HG03025 (cell line): ENCODE data around the gene HDDC3.
"Not testable (repeated sequence)": the region's sequence is repeated elsewhere in the genome, so short reads cannot be mapped to it uniquely, and the experiment has no call there.

Source experiments
- ATAC-seq: cut with Tn5 transposase; IDR thresholded peaks from one replicate; pipeline ENCODE4 v1.9.1; 2021; ENCODE audit warnings: mild to moderate bottlenecking, moderate library complexity; ENCODE audit not compliant: unreplicated experiment, low FRiP score

Gene HDDC3

DNA sequence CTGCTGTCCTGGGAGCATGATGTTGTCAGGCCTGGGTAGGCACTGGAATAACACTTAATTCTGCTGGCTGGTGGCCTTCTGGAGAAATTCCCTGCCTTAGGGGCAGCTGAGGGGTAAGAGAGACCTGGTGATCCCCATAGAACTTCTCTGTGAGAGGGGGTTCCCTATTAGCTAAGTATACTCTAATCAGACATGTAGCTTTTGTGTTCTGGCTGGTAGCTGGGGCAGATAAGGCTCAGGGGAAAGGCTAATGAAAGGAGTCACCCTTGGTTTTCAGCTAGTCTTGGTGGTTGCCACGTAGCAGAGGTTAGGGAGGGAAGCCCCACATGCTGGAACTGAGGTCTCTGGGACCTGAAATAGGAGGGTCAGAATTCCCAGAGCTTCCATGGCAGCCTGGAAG is 952 bp upstream of the HDDC3 start:
- no peak for ATAC-seq

DNA sequence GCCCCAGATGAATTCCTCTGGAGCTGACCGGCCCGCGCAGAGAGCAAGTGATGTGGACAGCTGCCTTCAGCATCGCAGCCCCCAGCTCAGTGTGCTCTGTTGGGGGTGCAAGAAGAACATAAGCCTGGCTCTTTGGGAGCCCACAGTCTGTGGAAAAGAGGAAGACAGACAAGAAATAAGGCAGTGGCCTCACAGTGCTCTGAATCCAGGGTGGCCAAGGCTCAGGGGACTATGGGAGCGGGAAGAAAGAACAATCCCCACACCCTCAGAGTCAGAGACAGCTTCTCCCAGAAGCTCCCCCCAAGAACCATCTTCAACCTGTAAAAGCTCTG is 277 bp upstream of the HDDC3 start:
- ATAC-seq, result no peak

DNA sequence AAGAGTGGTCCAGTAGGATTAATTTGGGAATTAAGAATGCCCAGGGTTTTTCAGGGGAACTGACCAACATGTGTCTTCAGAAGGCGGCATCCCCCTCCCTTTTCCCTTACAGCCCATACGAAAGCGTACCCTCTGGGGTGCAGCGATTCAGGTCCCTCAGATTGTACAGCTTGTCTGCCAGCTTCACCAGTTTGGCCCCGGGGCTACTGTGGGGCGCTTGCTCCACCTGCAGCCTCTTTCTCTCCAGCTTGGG is 848 bp downstream of the HDDC3 start:
- ATAC-seq, result no peak

DNA sequence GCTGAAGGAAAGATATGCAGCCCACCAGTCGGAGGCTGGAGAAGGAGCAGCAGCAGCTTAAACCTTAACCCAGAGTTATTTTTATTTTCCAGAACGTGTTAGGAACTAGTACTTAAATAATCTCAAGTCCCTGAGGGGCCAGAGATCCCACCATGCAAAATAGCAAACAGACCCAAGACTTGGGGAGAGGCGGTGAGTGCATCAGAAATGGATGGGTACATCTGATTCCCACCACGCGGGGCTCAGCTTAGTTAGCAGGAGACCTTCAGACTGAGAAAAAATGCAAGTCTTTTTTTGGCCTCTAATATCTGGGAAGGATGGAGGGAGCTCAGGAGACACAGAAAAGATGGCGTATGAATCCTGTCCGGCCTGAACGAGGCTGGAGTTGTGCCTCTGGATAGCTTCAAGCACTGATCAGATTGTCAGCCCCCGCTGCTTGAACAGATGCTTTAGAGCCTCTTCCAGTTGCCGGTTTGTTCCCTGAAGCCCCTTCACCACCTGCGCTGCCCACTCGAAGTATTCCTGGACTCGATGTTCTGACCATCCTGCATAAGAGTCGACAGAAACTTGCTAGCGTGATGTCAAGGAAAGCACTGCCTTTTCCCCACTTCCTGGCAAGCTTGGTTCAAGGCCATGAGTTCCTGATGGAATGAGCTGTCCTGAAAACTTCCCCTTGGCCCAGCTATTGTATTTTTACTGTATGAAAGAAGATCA is 1.3 kb downstream of the HDDC3 start:
- ATAC-seq, result no peak

DNA sequence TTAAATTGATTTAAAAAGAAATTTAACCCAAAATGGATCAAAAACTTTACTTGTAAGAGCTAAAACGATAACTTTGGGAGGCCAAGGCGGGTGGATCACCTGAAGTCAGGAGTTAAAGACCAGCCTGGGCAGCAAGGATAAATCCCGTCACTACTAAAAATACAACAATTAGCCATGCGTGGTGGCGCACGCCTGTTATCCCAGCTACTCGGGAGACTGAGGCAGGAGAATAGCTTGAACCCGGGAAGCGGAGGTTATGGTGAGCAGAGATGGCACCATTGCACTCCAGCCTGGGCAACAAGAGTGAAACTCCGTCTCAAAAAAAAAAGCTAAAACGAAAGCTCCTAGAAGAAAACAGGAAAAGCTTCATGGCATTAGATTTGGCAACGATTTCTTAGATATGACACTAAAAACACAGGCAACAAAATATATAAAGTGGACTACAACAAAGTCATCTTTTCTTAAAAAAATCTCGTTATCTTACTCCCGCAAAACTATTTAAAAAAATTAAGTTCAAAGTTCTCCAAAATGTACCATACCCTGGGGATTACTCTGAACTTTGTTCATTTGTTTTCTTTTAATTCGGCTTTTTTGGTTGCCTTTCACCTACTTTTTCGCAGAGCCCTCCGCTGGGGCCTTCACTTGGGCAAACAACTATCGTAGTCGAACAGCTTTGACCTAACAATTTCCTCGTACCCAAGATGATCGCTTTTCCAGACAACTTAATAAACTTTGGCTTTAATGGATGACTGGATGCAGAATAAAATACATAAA is 2.9 kb downstream of the HDDC3 start:
- ATAC-seq, result no peak

DNA sequence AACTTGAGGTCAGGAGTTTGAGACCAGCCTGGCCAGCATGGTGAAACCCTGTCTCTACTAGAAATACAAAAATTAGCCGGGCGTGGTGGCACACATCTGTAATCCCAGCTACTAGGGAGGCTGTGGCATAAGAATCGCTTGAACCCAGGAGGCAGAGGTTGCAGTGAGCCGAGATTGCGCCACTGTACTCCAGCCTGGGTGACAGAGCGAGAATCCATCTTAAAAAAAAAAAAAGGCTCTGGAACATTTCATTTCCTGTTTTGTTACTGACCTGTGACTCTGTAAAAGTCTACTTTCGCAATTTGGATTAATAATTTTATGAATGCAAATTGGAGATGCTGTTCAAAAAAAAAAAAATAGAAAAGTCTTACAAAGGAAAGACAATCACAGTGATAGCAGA is 4.2 kb downstream of the HDDC3 start:
- not testable (repeated sequence) for ATAC-seq

DNA sequence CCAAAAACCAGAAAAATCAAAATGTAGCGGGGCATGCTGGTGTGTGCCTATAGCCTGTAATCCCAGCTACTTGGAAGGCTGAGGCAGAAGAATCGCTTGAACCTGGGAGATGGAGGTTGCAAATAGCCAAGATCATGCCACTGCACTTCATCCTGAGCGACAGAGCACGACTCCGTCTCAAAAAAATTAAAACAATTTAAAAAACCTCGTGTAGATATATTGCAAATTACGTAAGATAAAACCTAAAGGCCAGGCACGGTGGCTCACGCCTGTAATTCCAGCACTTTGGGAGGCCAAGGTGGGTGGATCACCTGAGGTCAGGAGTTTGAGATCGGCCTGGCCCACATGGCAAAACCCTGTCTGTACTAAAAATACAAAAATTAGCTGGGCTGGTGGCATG is 5.6 kb downstream of the HDDC3 start:
- ATAC-seq, result not testable (repeated sequence)

DNA sequence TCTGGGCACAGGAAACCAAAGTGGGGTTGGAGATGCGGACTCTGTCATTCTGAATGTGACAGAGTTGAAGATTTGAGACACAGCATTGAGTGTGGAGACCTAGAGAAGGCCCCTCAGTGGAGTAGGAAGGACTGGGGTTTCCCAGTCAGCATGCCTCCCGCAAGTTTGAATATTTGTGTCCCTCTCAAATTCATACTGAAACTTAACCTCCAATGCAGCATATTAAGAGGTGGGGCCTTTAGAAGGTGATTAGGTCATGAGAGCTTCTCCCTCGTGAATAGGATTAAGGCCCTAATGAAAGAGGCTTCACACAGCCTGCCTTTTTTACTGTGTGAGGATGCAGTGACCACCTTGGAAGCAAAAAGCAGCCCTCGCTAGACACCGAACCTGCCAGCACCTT is 8.0 kb downstream of the HDDC3 start:
- no peak for ATAC-seq

DNA sequence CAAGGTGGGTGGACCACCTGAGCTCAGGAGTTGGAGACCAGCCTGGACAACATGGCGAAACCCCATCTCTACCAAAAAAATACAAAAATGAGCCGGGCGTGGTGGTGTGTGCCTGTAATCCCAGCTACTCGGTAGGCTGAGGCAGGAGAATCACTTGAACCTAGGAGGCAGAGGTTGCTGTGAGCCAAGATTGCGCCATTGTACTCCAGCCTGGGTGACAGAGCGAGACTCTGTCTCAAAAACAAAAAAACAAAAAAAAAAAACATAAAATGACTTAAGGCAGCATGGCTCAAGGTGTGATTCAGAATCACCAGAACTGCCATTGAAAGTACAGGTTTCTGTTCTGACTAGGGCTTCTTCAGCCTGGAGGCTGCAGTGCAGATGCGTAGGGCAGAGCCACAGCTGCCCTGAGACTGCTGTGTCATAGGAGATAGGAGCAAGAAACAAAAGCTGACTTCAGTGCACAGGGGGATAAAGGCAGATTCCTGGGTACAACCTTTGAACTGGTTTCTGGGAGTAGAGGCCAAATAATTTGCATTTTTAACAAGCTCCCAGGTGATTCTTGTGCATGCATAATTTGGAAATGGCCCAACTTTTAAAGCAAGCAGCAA is 9.5 kb downstream of the HDDC3 start:
- ATAC-seq, result peak; percentile 86

DNA sequence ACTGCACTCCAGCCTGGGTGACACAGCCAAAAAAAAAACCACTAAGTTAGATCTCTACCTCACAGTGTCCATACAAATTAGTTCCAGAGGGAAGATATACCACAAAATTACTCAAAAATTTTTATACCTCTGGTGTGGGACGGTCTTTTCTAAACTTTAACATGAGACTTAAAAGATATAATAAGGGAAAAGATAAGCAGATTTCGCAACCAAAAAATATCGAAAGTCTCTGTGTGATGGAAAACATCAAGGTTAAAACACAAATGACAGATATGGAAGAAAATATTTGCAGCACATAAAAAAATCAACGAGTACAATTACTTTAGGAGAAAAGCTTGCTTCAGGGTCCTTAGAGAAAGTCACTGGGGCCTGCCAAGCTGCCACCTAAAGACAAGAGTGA is 10.5 kb downstream of the HDDC3 start:
- no peak for ATAC-seq

DNA sequence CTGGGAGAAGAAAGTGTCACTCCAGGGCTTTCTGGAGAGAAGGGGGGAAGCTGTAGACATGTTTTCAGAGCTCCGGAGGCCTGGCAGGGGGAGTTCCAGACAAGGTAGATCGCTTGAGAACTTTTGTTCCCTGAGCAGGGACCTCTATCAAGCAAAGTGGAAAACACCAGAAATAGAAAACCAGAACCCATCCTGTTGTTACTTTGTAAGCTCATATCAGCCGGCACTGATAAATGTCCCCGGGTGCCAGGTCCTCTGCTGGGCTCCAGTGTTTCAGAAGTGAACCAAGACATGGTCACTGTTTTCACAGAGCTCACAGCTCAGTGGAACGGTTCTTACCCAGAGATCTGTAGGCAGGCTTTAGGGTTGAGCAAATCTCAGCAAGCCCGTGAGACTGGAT is 13.5 kb downstream of the HDDC3 start:
- no peak for ATAC-seq

DNA sequence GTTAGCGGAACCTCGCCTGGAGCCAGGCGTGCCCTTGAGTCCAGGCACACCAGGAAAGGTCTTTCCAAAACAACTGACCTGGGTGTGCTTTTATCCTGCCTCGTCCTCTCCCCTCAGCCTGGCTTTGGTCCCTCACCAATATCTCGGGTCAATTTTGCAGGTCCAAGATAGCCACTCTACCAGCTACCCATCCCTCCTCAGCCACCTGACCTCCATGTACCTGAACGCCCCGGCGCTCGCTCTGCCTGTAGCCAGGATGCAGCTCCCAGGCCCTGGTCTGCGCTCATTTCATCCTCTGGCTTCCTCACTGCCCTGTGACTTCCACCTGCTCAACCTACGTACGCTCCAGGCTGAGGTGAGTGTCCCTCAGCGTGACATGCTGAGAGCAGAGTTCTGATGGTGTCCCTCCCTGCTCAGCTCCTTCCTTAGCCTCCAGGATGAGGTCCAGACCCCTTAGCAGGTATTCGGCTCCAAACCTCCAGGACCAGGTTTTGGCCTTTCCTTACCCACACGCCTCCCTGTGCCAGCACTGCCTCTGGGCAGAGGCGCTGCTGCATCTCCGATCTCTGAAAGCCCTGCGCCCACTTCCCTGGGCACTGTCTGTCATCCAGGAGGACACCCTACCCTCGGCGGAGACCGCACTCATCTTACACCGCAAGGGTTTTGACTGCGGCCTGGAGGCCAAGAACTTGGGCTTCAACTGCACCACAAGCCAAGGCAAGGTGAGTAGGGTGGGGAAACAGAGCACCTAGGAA is 14.1 kb downstream of the HDDC3 start:
- ATAC-seq, result no peak

DNA sequence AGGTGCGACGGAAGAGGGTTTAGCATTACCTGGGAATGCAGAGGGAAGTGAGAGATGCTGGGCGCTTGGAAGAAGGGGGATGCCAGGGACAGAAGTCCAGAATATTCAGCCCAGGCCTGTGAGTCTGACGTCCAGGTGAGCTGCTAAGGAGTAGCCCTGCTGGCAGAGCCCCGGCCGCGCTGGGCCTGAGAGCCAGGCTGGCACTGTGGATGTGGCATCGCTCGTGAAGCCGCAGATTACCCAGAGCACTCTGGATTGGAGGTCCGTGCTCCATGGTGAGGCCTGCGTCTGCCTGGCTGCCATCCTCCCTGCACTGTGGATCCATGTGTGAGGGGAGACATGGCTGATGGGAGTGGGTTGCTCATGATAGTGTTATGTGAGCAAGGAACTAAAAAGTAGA is 14.8 kb downstream of the HDDC3 start:
- ATAC-seq, result no peak

DNA sequence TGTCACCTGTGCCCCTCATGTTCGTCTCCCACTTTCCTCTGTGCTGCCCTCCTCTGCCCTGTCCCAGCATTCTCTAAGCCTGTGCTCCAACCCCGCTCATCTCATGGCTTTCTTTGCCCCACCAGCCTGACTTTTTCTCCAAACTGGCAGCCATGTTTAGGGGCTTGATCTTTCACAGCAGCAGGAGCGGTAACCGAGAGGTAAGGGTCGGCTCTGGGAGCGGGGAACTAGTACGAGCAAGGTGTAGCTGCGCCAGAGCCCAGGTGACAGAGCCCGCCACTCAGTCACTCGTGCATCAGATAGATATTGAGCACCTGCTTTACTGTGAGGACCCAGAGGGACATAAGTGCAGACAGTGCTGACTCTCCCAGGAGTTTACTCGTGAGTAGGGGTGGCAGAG is 15.9 kb downstream of the HDDC3 start:
- no peak for ATAC-seq

DNA sequence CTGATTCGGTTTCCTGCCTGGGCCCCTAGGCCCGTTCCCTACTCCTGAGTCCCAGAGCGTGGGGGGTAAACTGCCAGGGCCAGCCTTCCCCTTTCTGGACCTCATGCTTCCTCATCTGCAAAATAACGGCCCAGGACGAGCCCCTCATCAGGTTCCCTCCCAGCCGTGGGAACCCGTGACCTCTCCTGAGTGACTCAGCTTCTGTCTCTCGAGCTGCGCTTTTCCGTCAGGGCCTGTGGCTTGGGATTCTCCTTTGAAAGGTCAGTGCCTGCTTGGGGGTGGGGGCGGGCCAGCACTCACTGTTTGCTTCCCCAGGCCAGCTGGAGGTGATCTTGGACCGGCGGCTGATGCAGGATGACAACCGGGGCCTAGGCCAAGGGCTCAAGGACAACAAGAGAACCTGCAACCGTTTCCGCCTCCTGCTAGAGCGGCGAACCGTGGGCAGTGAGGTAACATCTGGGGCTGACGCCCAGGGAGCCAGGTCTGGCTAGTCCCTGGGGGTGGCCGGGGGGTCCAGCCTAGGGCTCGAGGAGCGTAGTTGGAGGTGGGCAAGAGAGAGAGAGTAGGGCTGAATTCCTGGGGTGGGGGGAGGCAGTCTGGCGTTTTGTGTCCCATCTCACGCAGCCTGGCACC is 16.4 kb downstream of the HDDC3 start:
- ATAC-seq, result no peak

DNA sequence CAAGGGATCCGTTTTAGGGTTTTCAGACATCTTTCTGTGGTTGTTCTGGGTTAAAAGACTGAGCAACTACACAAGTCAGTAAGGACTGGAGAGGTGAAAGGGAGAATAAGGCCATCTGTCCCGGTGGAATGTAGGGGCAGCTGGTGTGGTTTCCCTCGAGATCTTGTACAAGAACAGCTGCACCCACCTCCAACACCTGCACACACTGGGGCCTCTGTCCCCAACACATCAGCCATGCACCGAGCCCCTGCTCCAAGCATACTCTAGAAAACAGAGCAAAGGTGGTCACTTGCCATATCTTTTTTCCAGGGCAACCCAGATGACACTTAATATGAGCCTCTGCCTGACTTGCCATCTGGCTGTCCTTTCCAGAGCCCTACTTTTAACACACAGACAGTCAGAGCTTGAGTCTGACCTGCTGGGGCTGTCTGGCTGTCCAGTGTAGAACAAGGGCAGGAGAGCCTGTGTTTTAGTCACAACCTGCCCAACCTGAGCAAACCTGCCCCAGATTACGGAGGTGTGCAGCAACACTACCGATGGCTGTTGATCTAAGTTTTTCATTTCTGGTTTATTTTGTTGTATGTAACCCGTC is 17.0 kb downstream of the HDDC3 start:
- no peak for ATAC-seq

DNA sequence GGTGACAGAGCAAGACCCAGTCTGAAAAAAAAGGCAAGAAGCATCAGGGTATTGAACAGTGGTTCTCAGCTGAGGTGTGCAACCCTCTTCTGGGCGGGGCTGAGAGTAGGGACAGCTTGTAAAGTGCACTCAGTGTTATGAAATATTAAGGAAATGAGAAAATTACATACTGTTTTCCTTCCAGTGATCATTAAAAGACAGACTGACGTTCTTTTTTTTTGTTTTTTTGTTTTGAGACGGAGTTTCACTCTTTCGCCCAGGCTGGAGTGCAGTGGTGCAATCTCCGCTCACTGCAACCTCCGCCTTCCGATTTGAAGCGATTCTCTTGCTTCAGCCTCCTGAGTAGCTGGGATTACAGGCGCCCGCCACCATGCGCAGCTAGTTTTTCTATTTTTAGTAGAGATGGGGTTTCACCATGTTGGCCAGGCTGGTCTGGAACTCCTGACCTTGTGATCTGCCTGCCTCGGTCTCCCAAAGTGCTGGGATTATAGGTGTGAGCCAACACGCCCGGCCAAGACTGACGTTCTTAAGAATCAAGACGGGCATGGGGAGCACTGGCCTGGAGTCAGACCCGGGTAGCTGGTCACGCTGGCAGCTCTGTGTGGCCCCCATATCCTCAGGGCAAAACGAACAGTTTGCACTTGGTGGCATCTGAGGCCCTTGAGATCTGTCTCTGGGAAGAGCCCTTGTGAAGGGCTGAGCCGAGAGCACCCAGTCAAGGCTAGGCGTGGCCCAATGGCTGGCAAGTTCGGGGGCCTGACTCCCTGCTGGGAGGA is 17.9 kb downstream of the HDDC3 start:
- no peak for ATAC-seq

DNA sequence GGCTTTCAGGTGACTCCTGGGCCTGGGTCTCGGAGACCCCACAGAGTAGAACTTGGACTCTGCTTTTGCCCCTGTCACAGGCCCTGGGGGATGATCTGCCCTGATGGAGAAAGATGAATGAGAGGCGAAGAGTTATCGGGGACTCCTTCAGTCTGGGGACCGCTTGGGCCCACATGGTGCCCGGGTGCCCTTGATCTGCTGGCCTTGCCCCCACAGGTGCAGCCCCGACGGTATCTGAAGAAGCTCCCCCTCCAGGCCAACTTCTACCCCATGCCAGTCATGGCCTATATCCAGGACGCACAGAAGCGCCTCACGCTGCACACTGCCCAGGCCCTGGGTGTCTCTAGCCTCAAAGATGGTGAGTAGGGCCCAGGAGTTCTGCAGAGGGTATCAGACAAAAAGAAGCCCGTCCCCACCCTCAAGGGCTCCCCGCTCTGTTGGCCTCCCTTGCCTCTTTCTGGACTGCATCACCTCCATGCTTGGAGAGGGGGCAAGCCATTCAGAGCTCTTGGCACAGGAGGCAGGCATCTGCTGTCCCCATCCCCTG is 18.9 kb downstream of the HDDC3 start:
- no peak for ATAC-seq

DNA sequence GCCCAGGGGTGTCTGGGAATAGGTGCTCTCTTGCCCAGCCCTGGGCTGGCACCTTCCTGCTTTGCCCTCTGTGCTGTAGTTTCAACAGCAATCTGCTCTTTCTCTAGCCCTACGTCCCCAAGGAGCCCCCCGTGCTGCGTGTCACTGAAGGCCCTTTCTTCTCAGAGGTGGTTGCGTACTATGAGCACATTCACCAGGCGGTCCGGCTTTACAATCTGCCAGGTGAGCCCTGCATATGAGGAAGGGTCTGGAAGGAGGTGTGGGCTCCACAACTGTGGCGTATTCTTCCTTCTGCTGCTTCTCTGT is 19.6 kb downstream of the HDDC3 start:
- ATAC-seq, result no peak
